ENCODE measurements around the gene PPIP5K2.
"Not testable (repeated sequence)": the region's sequence is repeated elsewhere in the genome, so short reads cannot be mapped to it uniquely, and the experiment has no call there.

Gene PPIP5K2

DNA sequence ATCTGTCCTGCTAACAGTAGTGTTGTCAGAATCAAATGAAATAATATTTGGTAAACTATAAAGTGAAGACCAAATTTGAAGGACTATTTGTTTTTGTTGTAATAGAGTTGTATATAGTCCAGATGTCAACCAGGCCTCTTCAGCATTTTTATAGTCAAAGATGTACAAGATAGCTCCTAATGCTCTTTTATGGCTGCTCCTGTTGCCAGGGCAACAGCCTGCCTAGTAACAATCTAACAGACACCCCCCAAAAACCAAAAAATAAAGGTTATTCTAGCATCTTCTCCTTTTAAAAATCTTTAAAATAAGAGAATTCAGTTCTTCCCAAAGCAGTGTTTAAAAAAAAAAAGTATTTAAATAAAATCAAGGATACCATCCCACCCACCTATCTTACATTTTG is 89.0 kb downstream of the PPIP5K2 start:
- no peak for DNase-seq

DNA sequence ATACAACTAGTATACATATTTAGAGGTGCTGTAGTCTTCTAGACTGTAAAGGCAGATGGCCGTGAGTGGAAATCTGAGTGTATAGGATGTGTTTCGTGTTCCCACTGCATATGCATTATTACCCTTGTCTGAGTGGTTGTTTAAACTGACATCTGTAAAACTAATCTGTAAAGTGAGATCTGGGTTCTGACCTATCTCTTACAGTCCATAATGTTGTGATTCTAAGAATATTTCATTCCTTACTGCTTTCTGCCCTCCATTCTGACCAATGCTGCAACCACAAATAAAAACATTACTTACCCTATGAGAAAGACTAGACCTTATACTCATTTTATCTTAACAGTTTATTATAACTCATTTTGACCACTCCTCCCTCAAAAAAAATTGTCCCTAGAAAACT is 90.9 kb downstream of the PPIP5K2 start:
- DNase-seq, result no peak

DNA sequence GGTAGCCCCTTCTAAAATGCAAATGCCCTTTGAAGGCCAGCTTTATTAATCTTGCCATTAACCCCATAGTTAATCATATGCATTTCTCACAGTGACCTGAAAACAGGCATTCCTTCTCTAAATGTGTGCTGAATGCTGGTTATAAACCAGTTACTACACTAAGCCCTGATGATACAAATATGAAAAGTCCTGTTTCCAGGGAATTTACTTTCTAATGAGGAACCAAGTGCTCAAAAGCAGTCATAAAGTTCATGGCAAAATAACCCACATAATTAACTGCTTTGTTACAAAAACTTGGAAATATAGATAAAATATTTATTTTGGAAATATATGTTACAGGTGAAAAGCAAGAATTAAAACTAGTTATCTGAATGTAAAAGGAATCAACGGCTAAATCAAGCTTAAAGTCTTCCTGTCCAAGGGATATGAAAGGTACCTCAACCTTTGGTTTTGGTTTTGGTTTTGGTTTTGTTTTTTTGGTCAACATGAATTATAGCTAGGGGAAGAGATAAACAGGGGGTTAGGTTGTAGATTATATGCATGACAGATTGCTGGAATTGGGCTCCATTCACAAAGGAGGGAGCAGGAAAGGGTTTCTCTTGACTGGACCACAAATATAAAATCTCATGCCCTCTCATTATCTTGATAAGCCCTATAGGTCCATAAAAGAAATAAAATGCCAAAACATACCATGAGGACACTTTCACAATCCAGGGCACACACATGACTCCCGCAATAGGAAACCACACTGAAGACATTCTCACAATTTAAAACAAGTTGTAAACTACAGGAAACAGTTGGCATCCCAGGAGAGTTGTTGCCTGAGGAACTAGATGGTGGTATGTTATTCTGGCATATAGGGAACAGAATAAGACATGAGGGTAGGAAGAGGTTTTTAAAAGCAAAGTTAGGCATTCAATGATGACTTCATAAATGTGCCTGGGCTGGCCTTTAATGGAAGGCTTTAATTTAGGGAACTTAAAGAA is 91.8 kb downstream of the PPIP5K2 start:
- DNase-seq, result no peak

- DNase-seq, result no peak
Observed at GRCh38 chr5:103216137-103216536, 96.0 kb downstream of the PPIP5K2 start.

DNA sequence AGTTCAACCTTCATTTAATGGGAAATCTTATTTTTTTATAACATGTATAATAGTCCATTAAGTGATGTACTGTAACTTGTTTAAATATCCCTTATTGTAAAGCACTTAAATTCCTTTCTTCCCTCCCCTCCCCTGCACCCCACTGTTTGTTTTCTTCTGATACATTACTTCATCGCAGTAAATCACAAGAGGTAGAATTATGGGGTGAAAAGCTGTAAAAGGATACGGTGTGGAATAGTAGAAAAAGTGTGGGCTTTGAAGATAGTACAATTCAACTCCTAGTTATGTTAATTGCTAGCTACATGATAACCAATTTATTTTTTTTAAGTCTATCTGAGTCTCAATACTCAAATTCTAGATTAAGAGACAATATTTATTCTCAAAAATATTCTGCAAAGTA is 96.6 kb downstream of the PPIP5K2 start:
- peak; percentile 36 for DNase-seq

DNA sequence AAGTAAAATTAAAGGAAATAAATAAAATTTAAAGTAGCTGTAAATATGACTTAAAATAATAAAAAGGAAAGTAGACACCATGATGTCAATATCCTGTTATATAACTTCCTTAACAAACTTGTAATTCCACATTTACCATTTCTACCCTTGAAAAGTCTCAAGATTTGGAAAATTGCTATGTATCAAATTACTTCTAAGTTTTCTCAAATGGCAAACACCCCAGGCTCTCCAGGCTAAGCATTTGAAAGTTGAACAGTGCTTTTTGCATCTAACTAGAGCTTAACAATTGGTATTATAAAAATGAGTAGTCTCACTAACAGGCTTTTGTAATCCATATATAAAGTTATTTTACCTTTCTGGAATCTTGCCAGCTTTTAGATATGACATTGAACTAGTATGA is 97.0 kb downstream of the PPIP5K2 start:
- peak; percentile 32 for DNase-seq

DNA sequence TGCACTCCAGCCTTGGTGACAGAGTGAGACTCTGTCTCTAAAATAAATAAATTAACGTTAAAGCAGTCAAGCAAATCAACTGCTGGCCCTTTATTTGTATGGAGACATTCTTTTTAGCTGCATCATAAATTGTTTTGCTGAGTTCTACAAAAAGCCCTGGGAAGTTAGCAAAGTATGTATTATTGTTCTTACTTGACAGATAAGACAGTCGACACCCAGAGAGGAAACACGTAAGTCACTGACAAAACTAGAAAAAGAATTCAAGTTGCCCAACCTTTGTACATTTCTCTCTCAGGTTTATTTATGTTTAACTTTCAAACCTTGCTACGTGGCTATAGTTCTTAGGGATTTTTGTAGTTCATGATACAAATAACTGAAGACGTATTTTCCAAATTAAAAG is 98.1 kb downstream of the PPIP5K2 start:
- DNase-seq, result no peak

GRCh38 chr5:103219074-103219473 is 99.0 kb downstream of the PPIP5K2 start:
- DNase-seq, result not testable (repeated sequence)

GRCh38 chr5:103223031-103223955 is 103.2 kb downstream of the PPIP5K2 start:
- DNase-seq, result no peak

- DNase-seq, result peak; percentile 54
Observed at GRCh38 chr5:103224118-103224893, 104.2 kb downstream of the PPIP5K2 start.

DNA sequence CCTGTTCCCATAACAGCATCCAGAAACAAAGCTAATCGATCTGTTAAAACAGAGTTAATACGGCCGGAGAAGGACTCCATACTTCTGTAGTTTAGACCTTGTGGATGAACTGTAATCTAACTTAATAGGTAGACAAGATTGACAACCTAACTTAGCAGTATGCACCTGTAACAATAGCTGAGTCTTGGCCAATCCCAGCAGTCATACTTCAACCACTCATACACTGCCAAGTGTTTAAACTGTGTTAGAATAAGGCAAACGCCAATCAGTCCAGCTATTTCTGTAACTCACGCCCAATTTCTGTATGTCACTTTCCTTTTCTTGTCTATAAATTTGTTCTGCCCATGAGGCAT is 104.8 kb downstream of the PPIP5K2 start:
- peak; percentile 33 for DNase-seq

- no peak for DNase-seq
Observed at GRCh38 chr5:103228061-103228460, 108.0 kb downstream of the PPIP5K2 start.

DNA sequence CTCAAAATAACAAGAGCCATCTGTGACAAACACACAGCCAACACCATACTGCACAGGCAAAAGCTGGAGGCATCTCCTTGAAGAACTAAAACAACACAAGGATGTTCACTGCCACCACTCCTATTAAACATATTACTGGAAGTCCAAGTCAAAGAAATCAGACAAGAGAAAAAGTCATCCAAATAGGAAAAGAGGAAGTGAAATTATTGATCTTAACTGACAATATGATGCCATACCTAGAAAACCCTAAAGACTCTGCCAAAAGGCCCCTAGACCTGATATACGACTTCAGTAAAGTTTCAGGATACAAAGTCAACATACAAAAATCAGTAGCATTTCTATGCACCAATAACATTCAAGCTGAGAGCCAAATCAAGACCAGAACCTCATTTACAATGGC is 108.5 kb downstream of the PPIP5K2 start:
- DNase-seq, result no peak

- DNase-seq, result no peak
Observed at GRCh38 chr5:103232393-103232999, 112.4 kb downstream of the PPIP5K2 start.

GRCh38 chr5:103234239-103234975 is 114.3 kb downstream of the PPIP5K2 start:
- DNase-seq, result no peak

- DNase-seq, result no peak
Observed at GRCh38 chr5:103235891-103236290, 115.8 kb downstream of the PPIP5K2 start.

DNA sequence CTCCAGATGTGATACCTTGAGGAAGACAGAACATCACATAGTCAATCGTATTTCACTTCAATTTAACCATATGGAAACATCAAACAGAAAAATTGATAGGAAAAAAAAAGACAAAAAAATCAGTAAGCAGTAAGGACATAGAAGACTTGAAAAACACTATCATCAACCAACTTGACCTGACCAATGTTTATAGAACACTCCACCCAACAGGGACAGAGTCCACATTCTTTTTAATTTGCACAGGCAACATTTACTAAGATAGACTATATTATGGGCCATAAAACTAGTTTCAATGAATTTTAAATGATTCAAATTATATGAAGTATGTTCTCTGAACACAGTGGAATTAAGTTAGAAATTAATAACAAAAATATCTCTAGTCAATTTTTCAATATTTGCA is 117.7 kb downstream of the PPIP5K2 start:
- DNase-seq, result no peak

- DNase-seq, result no peak
Observed at GRCh38 chr5:103243665-103244064, 123.6 kb downstream of the PPIP5K2 start.

DNA sequence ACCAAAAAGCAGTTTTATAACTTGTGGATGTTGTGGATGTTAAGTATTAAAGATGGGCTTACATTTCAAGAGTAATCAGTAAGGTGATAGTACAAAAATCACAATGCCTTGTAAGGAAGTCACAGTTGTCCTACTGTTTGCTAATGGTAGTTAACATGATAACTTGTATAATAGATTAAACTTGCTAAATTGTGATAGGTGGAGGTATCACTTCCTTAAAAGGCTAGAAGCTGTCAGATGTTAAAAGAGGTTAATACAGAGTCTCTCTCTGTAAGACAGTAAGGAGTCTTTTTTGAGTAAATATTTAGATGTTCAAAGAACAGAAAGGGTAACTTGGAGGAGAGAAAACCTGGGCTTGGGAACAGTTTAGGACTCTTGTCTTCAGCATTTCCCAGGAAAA is 124.3 kb downstream of the PPIP5K2 start:
- no peak for DNase-seq

GRCh38 chr5:103245761-103246160 is 125.7 kb downstream of the PPIP5K2 start:
- no peak for DNase-seq

GRCh38 chr5:103247118-103247517 is 127.0 kb downstream of the PPIP5K2 start:
- DNase-seq, result no peak

DNA sequence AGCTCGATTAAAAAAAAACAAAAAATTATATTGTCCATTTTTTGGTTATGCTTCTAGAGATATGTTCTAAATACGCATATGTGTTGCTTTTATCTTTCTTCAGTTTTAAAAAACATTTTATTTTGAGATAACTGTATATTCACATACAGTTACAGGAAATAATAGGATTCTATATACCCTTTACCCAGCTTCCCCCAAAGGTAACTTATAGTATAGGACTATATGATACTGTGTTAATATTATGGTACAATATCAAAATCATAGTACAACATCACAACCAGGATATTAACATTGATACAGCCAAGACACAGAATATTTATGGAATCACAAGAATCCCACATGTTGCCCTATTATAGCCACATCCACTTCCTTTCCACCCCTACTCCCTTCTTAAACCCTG is 129.0 kb downstream of the PPIP5K2 start:
- DNase-seq, result no peak
